A549 treated with RU486 at 1 μM for 4 hours (cell line): ENCODE results near the gene NFATC2. TPM values are rescaled to one million over a fixed set of nuclear protein-coding genes. Genes with fewer than 3 reads are reported as not detected.

Experiments
- total RNA-seq: library from RNA; stranded (reverse); fragments of 200-300 nt; extraction: Qiagen RNA extraction; gene quantifications from 5 replicates; pipeline ENCODE4 v1.2.3, GENCODE V29; 2022; ENCODE audit warnings: low read depth

Gene NFATC2
- total RNA-seq, result 6.2 to 8.2 TPM (median 7.5 TPM) in 5 replicates

GRCh38 chr20:51542571-51543421, at the start of gene NFATC2:
Gene NFATC2, minus strand, starts transcription at chr20:51542719. Its CDS starts 220 bp downstream, at chr20:51542499.

Other genes with a start within 250 kb of the NFATC2 start
- gene ATP9A, start 225.7 kb upstream of the NFATC2 start, total RNA-seq, result 10.1 to 17.8 TPM (median 16.0 TPM) in 5 replicates